Fibroblast of lung (primary cell): ENCODE results near the gene RBBP4. TPM values are rescaled to one million over a fixed set of nuclear protein-coding genes. Genes with fewer than 3 reads are reported as not detected.

ENCODE experiments used
- DNase-seq, 2 donors: peaks; one replicate each; pipeline versions ENCODE4 v3.0.0 to v3.0.0-alpha.2; 2010; ENCODE audit warnings: low read depth in 2 of 2
- H2AFZ ChIP-seq: 2 replicates; pipeline ENCODE4 v1.5.1; 2012; ENCODE audit warnings: low read length, control low read depth, inconsistent platforms
- H3K27ac ChIP-seq: 2 replicates; pipeline ENCODE4 v1.5.1; 2011; ENCODE audit warnings: low read length, control low read depth; ENCODE audit not compliant: insufficient read depth
- H3K27me3 ChIP-seq: 2 replicates; pipeline ENCODE4 v1.5.1; 2011; ENCODE audit warnings: mild to moderate bottlenecking, low read length; ENCODE audit not compliant: control insufficient read depth, insufficient read depth
- H3K36me3 ChIP-seq: 2 replicates; pipeline ENCODE4 v1.5.1; 2011; ENCODE audit warnings: low read length; ENCODE audit not compliant: control insufficient read depth, insufficient read depth
- H3K4me1 ChIP-seq: 2 replicates; pipeline ENCODE4 v1.5.1; 2011; ENCODE audit warnings: low read length; ENCODE audit not compliant: control insufficient read depth, insufficient read depth; ENCODE audit errors: extremely low read depth
- H3K4me2 ChIP-seq: 2 replicates; pipeline ENCODE4 v1.5.1; 2011; ENCODE audit warnings: low read length, control low read depth; ENCODE audit not compliant: insufficient read depth; ENCODE audit errors: extremely low read depth
- H3K4me3 ChIP-seq, 4 experiments: fragments of 200-600 bp in 1 of 4; sonication (generic) in 1 of 4; replicated peaks in 1 of 4; 2 replicates each; pipeline ENCODE4 v1.5.1; 2011 to 2016; ENCODE audit warnings: low read length in 4 of 4, low read depth in 3 of 4, mild to moderate bottlenecking in 3 of 4, control low read depth in 2 of 4, inconsistent platforms in 1 of 4, mixed read lengths in 1 of 4; ENCODE audit not compliant: insufficient read depth in 1 of 4; ENCODE audit errors: control extremely low read depth in 1 of 4
- H3K79me2 ChIP-seq: 2 replicates; pipeline ENCODE4 v1.5.1; 2012; ENCODE audit warnings: mild to moderate bottlenecking, low read length, inconsistent platforms; ENCODE audit not compliant: control insufficient read depth, insufficient read depth
- H3K9ac ChIP-seq: 2 replicates; pipeline ENCODE4 v1.5.1; 2011; ENCODE audit warnings: mild to moderate bottlenecking, low read length, control low read depth; ENCODE audit not compliant: insufficient read depth
- H3K9me3 ChIP-seq: 2 replicates; pipeline ENCODE4 v1.5.1; 2012; ENCODE audit warnings: low read depth, low read length; ENCODE audit not compliant: control insufficient read depth, insufficient read depth
- H4K20me1 ChIP-seq: 2 replicates; pipeline ENCODE4 v1.5.1; 2011; ENCODE audit warnings: low read length; ENCODE audit not compliant: control insufficient read depth, insufficient read depth; ENCODE audit errors: extremely low read depth
- EZH2 ChIP-seq: IDR thresholded peaks from 2 replicates; pipeline ENCODE4 v1.5.1; 2012; ENCODE audit warnings: low read length, control low read depth, mild to moderate bottlenecking; ENCODE audit errors: missing control alignments
- polyA minus RNA-seq: library from RNA; depleted of rRNA, polyadenylated mRNA; stranded (reverse); fragments of >200 nt; gene quantifications from 2 replicates; pipeline ENCODE4 v1.2.3, GENCODE V29; 2011; ENCODE audit warnings: low replicate concordance
- polyA plus RNA-seq, 2 donors: library from polyadenylated mRNA; depleted of rRNA in 1 of 2; stranded (reverse) in 1 of 2; unstranded in 1 of 2; fragments of >200 nt; gene quantifications; 2 replicates each; pipeline ENCODE4 v1.2.1, GENCODE V29; 2011 to 2012; ENCODE audit warnings: missing spikeins in 1 of 2
- total RNA-seq: library from RNA; depleted of rRNA; stranded (reverse); fragments of >200 nt; gene quantifications from 2 replicates; pipeline ENCODE4 v1.2.1, GENCODE V29; 2014
- TF ChIP-seq, protein P1 (sequence below), 2 donors: IDR thresholded peaks in 1 of 2; conservative IDR thresholded peaks in 1 of 2; 1 replicate in 1 of 2; 2 replicates in 1 of 2; pipeline ENCODE4 v1.5.1; 2011 to 2012; ENCODE audit warnings: low read length in 2 of 2, control low read depth in 1 of 2, inconsistent platforms in 1 of 2, low read depth in 1 of 2, mild to moderate bottlenecking in 1 of 2

The RBBP4 gene
- 92.5 and 95.0 TPM in 2 replicates for total RNA-seq
- 169 TPM in 2 replicates for polyA plus RNA-seq
- polyA plus RNA-seq (2012) = 105 and 121 TPM in 2 replicates
- 65.1 and 87.1 TPM in 2 replicates for polyA minus RNA-seq

DNA sequence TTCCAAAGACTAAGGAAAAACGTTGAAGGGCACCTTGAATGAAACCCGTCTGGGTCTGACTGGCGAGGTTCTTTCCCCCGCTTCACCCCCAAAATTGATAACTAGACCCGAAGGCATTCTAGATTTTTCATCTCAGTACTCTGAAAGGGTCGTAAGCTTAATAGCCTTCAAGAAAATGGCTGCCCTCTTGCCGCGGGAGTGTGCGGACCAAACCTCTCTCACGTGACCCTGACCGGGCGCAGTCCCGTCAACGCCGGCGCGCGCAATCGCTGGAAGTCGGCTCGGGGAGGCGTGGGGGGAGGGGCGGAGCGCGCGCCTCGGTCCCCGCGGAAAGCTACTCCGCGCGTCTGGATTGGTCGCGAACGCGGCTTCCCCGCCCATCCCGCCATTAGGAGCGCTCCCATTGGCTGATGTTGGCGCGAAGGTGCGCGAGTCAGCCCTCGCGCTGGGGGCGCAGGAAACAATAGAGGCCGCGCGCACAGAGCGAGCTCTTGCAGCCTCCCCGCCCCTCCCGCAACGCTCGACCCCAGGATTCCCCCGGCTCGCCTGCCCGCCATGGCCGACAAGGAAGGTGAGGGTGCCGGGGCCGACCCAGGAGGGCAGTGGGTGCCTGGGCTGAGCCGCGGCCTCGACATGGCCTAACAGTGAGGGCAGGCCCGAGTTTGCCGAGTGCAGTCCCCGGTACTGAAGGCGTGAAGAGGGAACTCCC is at the start of gene RBBP4:
Gene RBBP4 (plus strand): TSS at position 457 of the 709 bp plus-strand sequence. CDS start 99 bp downstream, at position 556.
- TF ChIP-seq, protein P1, sequence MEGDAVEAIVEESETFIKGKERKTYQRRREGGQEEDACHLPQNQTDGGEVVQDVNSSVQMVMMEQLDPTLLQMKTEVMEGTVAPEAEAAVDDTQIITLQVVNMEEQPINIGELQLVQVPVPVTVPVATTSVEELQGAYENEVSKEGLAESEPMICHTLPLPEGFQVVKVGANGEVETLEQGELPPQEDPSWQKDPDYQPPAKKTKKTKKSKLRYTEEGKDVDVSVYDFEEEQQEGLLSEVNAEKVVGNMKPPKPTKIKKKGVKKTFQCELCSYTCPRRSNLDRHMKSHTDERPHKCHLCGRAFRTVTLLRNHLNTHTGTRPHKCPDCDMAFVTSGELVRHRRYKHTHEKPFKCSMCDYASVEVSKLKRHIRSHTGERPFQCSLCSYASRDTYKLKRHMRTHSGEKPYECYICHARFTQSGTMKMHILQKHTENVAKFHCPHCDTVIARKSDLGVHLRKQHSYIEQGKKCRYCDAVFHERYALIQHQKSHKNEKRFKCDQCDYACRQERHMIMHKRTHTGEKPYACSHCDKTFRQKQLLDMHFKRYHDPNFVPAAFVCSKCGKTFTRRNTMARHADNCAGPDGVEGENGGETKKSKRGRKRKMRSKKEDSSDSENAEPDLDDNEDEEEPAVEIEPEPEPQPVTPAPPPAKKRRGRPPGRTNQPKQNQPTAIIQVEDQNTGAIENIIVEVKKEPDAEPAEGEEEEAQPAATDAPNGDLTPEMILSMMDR (conservative IDR thresholded peaks at IDR 0.05 in 1 of 2, IDR thresholded peaks at IDR 0.05 in 1 of 2; ENCODE audit: low read depth in 1 of 2, low read length in 2 of 2) = no peak
- TF ChIP-seq EZH2 = no peak
- H3K27ac ChIP-seq = peak within 1 kb of the TSS; percentile 98
- H4K20me1 ChIP-seq = no peaks in the 10 kb centered on the region
- H3K9ac ChIP-seq = peak within 1 kb of the TSS; percentile 92
- peak within 1 kb of the TSS; percentile 93 for H2AFZ ChIP-seq
- peaks cover 2% of the 10 kb centered on the region for H3K36me3 ChIP-seq
- H3K79me2 ChIP-seq = peaks cover 58% of the 10 kb centered on the region
- no peaks in the 10 kb centered on the region for H3K27me3 ChIP-seq
- peak; percentile 96 to 98 for DNase-seq
- H3K4me3 ChIP-seq = peak within 1 kb of the TSS; percentile 78 to 99 (median 80)
- peak within 1 kb of the TSS; percentile 97 for H3K4me2 ChIP-seq
- H3K4me1 ChIP-seq = peaks cover 2% of the 10 kb centered on the region
- H3K9me3 ChIP-seq = no peaks in the 10 kb centered on the region

DNA sequence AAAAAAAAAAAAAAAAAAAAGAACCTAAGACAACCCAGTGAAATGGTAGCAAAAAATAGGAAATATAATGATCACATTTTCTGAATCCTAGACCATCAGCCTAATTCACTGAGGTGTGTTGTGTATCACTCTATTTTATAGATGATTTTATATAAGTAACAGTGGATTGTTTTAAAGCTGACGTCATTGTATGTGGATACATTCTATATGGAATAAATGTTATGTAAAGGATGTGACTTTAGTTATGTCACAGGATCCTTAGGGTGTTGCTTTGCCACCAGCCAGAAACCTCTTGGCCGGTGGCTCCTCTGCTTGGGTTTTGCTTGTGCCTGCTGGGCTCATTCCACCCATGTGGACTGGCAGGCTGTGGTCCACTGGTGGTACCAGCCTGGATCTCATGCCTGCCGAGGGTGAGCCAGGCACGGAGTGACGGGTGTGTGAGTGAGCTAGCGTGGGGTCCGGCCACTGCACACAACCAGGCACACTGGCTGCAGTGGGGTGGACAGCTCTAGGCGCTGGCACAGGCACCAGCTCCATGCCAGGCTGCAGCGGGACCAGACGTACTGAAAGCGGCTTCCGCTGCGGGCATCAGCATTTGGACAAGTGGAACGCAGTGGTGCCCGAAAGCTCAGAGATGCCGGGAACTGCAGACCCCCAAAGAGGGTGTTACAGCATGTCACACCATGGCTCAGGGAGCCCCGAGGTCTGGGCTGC is 45.1 kb upstream of the RBBP4 start:
- no peak for TF ChIP-seq EZH2
- TF ChIP-seq, protein P1 (conservative IDR thresholded peaks at IDR 0.05 in 1 of 2, IDR thresholded peaks at IDR 0.05 in 1 of 2; ENCODE audit: low read depth in 1 of 2, low read length in 2 of 2) = no peak
- H4K20me1 ChIP-seq = no peaks in the 10 kb centered on the region
- no peaks in the 10 kb centered on the region for H3K79me2 ChIP-seq
- H3K36me3 ChIP-seq = peaks cover 2% of the 10 kb centered on the region
- DNase-seq = no peak
- no peak overlapping the region for H3K4me2 ChIP-seq
- H2AFZ ChIP-seq = no peak overlapping the region
- no peak overlapping the region for H3K27ac ChIP-seq
- no peak overlapping the region for H3K9ac ChIP-seq
- no peaks in the 10 kb centered on the region for H3K9me3 ChIP-seq
- no peaks in the 10 kb centered on the region for H3K27me3 ChIP-seq
- H3K4me3 ChIP-seq = no peak overlapping the region
- H3K4me1 ChIP-seq = no peaks in the 10 kb centered on the region

DNA sequence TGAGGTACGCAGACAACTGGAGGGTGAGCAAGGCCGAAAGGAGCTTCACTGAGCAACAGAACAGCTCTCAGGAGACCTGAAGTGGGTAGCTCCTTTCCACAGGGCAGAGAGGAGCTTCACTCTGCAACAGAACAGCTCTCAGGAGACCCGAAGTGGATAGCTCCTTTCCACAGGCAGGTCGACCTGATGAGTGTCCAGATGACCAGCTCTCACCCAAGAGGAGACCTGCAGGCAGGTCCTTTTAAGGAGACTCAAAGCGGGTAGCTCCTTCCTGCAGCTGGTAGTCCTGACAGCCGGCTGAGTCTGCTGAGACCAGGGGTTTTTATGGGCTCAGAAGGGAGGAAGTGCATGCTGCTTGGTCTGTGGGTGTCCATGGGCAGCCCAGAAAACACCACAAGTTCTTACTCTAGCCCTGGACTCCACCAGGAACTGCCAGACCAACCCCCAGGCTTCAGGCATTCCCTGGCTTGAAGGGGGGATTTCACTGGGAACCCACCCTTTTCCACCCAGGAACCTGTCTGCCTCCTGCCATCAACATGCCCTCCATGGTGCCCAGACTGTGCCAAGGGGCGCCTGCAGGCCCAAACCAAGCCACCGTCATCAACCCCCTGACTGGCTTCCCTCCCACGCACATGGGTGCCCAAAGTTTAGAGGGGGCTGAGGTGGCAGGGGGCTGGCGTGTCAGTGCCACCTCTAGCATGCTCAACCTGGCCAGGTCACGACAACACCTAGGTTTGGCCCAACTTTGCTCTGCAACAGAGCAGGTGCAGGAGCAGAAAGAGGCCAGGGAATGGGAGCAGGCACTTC is 44.2 kb upstream of the RBBP4 start:
- no peaks in the 10 kb centered on the region for H4K20me1 ChIP-seq
- H3K4me3 ChIP-seq = no peak overlapping the region
- no peak overlapping the region for H3K9ac ChIP-seq
- no peaks in the 10 kb centered on the region for H3K79me2 ChIP-seq
- H3K9me3 ChIP-seq = no peaks in the 10 kb centered on the region
- no peak for DNase-seq
- H2AFZ ChIP-seq = no peak overlapping the region
- peaks cover 2% of the 10 kb centered on the region for H3K36me3 ChIP-seq
- no peaks in the 10 kb centered on the region for H3K4me1 ChIP-seq
- H3K4me2 ChIP-seq = no peak overlapping the region
- H3K27me3 ChIP-seq = no peaks in the 10 kb centered on the region
- no peak overlapping the region for H3K27ac ChIP-seq
- TF ChIP-seq EZH2 = no peak
- TF ChIP-seq, protein P1 (conservative IDR thresholded peaks at IDR 0.05 in 1 of 2, IDR thresholded peaks at IDR 0.05 in 1 of 2; ENCODE audit: low read depth in 1 of 2, low read length in 2 of 2) = no peak
